ENCODE measurements around the gene INPP5F.

DNA sequence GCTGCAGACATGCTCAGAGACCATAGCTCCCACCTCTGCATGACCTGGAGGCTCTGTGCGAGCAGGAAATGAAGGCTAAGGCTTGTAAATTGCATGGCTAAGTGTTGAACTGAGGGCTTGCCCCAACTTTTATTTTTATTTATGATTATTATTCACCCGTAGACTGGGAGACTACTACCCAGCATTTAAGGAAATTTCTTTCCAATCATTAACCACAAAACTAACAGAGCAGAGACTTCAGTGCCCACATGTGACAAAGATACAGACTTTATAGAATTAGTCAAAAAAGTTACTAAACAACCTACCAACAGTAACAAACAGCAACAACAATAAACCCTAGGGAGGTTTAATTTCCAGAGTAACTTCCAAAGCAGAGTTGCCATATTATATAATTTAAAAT, 107.1 kb downstream of the INPP5F start:
- TF ChIP-seq NR2C1 (IDR thresholded peaks at IDR 0.05) (no peak), NR2C2 (IDR thresholded peaks at IDR 0.05; ENCODE audit: borderline replicate concordance, control insufficient read depth, insufficient read length, low read depth) (no peak), BCL11A (IDR thresholded peaks at IDR 0.05; ENCODE audit: low read depth, low read length) (no peak), RAD21 (IDR thresholded peaks at IDR 0.05; ENCODE audit: insufficient read depth, low read depth, low read length) (no peak), MYC (IDR thresholded peaks at IDR 0.05; ENCODE audit: insufficient read depth, insufficient read length, insufficient replicate concordance, low read length, severe bottlenecking) (no peak), ZNF274 (IDR thresholded peaks at IDR 0.05; ENCODE audit: insufficient read depth, insufficient read length) (no peak), SUZ12 (IDR thresholded peaks at IDR 0.05; ENCODE audit: unreplicated experiment) (no peak), NFYB (IDR thresholded peaks at IDR 0.05; ENCODE audit: insufficient read depth, low read depth, low read length) (no peak), SIN3A (IDR thresholded peaks at IDR 0.05; ENCODE audit: low read depth, low read length) (no peak), POLR2A (IDR thresholded peaks at IDR 0.05; ENCODE audit: low read depth, low read length) (no peak), KDM1A (IDR thresholded peaks at IDR 0.05; ENCODE audit: borderline replicate concordance) (no peak)
- TF ChIP-seq, protein P1, sequence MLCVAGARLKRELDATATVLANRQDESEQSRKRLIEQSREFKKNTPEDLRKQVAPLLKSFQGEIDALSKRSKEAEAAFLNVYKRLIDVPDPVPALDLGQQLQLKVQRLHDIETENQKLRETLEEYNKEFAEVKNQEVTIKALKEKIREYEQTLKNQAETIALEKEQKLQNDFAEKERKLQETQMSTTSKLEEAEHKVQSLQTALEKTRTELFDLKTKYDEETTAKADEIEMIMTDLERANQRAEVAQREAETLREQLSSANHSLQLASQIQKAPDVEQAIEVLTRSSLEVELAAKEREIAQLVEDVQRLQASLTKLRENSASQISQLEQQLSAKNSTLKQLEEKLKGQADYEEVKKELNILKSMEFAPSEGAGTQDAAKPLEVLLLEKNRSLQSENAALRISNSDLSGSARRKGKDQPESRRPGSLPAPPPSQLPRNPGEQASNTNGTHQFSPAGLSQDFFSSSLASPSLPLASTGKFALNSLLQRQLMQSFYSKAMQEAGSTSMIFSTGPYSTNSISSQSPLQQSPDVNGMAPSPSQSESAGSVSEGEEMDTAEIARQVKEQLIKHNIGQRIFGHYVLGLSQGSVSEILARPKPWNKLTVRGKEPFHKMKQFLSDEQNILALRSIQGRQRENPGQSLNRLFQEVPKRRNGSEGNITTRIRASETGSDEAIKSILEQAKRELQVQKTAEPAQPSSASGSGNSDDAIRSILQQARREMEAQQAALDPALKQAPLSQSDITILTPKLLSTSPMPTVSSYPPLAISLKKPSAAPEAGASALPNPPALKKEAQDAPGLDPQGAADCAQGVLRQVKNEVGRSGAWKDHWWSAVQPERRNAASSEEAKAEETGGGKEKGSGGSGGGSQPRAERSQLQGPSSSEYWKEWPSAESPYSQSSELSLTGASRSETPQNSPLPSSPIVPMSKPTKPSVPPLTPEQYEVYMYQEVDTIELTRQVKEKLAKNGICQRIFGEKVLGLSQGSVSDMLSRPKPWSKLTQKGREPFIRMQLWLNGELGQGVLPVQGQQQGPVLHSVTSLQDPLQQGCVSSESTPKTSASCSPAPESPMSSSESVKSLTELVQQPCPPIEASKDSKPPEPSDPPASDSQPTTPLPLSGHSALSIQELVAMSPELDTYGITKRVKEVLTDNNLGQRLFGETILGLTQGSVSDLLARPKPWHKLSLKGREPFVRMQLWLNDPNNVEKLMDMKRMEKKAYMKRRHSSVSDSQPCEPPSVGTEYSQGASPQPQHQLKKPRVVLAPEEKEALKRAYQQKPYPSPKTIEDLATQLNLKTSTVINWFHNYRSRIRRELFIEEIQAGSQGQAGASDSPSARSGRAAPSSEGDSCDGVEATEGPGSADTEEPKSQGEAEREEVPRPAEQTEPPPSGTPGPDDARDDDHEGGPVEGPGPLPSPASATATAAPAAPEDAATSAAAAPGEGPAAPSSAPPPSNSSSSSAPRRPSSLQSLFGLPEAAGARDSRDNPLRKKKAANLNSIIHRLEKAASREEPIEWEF (IDR thresholded peaks at IDR 0.05; ENCODE audit: insufficient replicate concordance, low read depth, low read length): no peak
- TF ChIP-seq, protein P2, sequence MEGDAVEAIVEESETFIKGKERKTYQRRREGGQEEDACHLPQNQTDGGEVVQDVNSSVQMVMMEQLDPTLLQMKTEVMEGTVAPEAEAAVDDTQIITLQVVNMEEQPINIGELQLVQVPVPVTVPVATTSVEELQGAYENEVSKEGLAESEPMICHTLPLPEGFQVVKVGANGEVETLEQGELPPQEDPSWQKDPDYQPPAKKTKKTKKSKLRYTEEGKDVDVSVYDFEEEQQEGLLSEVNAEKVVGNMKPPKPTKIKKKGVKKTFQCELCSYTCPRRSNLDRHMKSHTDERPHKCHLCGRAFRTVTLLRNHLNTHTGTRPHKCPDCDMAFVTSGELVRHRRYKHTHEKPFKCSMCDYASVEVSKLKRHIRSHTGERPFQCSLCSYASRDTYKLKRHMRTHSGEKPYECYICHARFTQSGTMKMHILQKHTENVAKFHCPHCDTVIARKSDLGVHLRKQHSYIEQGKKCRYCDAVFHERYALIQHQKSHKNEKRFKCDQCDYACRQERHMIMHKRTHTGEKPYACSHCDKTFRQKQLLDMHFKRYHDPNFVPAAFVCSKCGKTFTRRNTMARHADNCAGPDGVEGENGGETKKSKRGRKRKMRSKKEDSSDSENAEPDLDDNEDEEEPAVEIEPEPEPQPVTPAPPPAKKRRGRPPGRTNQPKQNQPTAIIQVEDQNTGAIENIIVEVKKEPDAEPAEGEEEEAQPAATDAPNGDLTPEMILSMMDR (IDR thresholded peaks at IDR 0.05 in 2 of 3, conservative IDR thresholded peaks at IDR 0.05 in 1 of 3; ENCODE audit: control insufficient read depth in 2 of 3, extremely low read depth in 1 of 3, insufficient read depth in 1 of 3, low read depth in 3 of 3, low read length in 3 of 3): no peak
